Liver (tissue), 9 donors: ENCODE data around the gene PRKD3. TPM values are rescaled to one million over a fixed set of nuclear protein-coding genes. Genes with fewer than 3 reads are reported as not detected.
A peak's percentile ranks its signal among the peaks of the same experiment; 100 is the strongest.

Experiments
- DNase-seq: peaks from one replicate; pipeline ENCODE4 v3.0.0-alpha.2; 2017; ENCODE audit warnings: low spot score
- H3K27ac ChIP-seq, 2 donors: one replicate each; pipeline ENCODE4 v1.7.0; 2013; ENCODE audit warnings: inconsistent platforms in 2 of 2, low read length in 2 of 2, control low read depth in 1 of 2, low read depth in 1 of 2, mild to moderate bottlenecking in 1 of 2
- H3K27me3 ChIP-seq, 4 donors: one replicate each; pipeline versions ENCODE4 v1.6.1 to v1.7.0; 2013; ENCODE audit warnings: low read length in 3 of 4, inconsistent platforms in 1 of 4, mild to moderate bottlenecking in 1 of 4, moderate library complexity in 1 of 4; ENCODE audit not compliant: control insufficient read depth in 4 of 4, insufficient read depth in 4 of 4
- H3K36me3 ChIP-seq, 4 donors: one replicate each; pipeline versions ENCODE4 v1.6.1 to v1.7.0; 2013; ENCODE audit warnings: low read length in 3 of 4, mild to moderate bottlenecking in 3 of 4, low read depth in 1 of 4, moderate library complexity in 1 of 4; ENCODE audit not compliant: control insufficient read depth in 4 of 4, insufficient read depth in 3 of 4
- H3K4me1 ChIP-seq, 4 donors: one replicate each; pipeline versions ENCODE4 v1.6.1 to v1.7.0; 2013; ENCODE audit warnings: low read length in 3 of 4, mild to moderate bottlenecking in 3 of 4, moderate library complexity in 1 of 4; ENCODE audit not compliant: control insufficient read depth in 4 of 4, insufficient read depth in 4 of 4
- H3K4me3 ChIP-seq, 3 donors: one replicate each; pipeline versions ENCODE4 v1.6.1 to v1.7.0; 2013; ENCODE audit warnings: low read length in 3 of 3, control low read depth in 1 of 3, low read depth in 1 of 3, mild to moderate bottlenecking in 1 of 3
- H3K9ac ChIP-seq, 2 donors: one replicate each; pipeline ENCODE4 v1.7.0; 2013; ENCODE audit warnings: low read length in 2 of 2, mild to moderate bottlenecking in 2 of 2, moderate library complexity in 2 of 2, control low read depth in 1 of 2, low read depth in 1 of 2
- H3K9me3 ChIP-seq, 4 donors: one replicate each; pipeline versions ENCODE4 v1.6.1 to v1.7.0; 2013; ENCODE audit warnings: low read length in 3 of 4; ENCODE audit not compliant: control insufficient read depth in 4 of 4
- EGR1 ChIP-seq, 2 donors: IDR thresholded peaks; 2 replicates each; pipeline ENCODE4 v1.6.1; 2016 to 2018; ENCODE audit warnings: antibody characterized with exemption in 2 of 2, low read depth in 2 of 2
- FOXA1 ChIP-seq: IDR thresholded peaks from 2 replicates; pipeline ENCODE4 v1.6.1; 2016; ENCODE audit warnings: antibody characterized with exemption
- GABPA ChIP-seq, 2 donors: IDR thresholded peaks in 1 of 2; conservative IDR thresholded peaks in 1 of 2; 2 replicates each; pipeline ENCODE4 v1.6.1; 2016; ENCODE audit warnings: antibody characterized with exemption in 2 of 2, mild to moderate bottlenecking in 1 of 2, moderate library complexity in 1 of 2
- HNF4A ChIP-seq, 2 donors: conservative IDR thresholded peaks; 2 replicates each; pipeline ENCODE4 v1.6.1; 2016; ENCODE audit warnings: antibody characterized with exemption in 2 of 2, mild to moderate bottlenecking in 2 of 2
- JUND ChIP-seq, 2 donors: IDR thresholded peaks; 2 replicates each; pipeline ENCODE4 v1.6.1; 2016; ENCODE audit warnings: antibody characterized with exemption in 2 of 2
- MAX ChIP-seq: IDR thresholded peaks from 2 replicates; pipeline ENCODE4 v1.6.1; 2016; ENCODE audit warnings: antibody characterized with exemption
- NR2F2 ChIP-seq: IDR thresholded peaks from 2 replicates; pipeline ENCODE4 v1.6.1; 2016; ENCODE audit warnings: antibody characterized with exemption
- RAD21 ChIP-seq, 2 donors: IDR thresholded peaks; 2 replicates each; pipeline ENCODE4 v1.6.1; 2016; ENCODE audit warnings: antibody characterized with exemption in 2 of 2, mild to moderate bottlenecking in 2 of 2
- RXRA ChIP-seq, 2 donors: IDR thresholded peaks; 2 replicates each; pipeline ENCODE4 v1.6.1; 2017 to 2018; ENCODE audit warnings: antibody characterized with exemption in 2 of 2, mild to moderate bottlenecking in 1 of 2
- TAF1 ChIP-seq: conservative IDR thresholded peaks from 2 replicates; pipeline ENCODE4 v1.6.1; 2016; ENCODE audit warnings: antibody characterized with exemption, mild to moderate bottlenecking
- YY1 ChIP-seq: IDR thresholded peaks from 2 replicates; pipeline ENCODE4 v1.6.1; 2016; ENCODE audit warnings: antibody characterized with exemption, mild to moderate bottlenecking
- WGBS: extraction: QIAGEN DNeasy Blood & Tissue Kit; methylation state at CpG from one replicate; pipeline ENCODE4 v1.1.7; 2013; 5-methylcytosine and 5-hydroxymethylcytosine counted together
- polyA plus RNA-seq, 2 donors: library from polyadenylated mRNA; stranded (reverse) in 1 of 2; unstranded in 1 of 2; fragments of 200-250 nt in 1 of 2; fragments of >200 nt in 1 of 2; fragmentation: Nextera tagmentation in 1 of 2; extraction: Ambion mirVana in 1 of 2; gene quantifications; one replicate each; pipeline versions ENCODE4 v1.2.1 to v1.2.3, GENCODE V29; 2013 to 2015
- total RNA-seq, 2 donors: library from RNA; depleted of rRNA; stranded (reverse); fragments of >200 nt; gene quantifications; one replicate each; pipeline ENCODE4 v1.2.3, GENCODE V29; 2014
- TF ChIP-seq, protein P1 (sequence below): IDR thresholded peaks from 2 replicates; pipeline ENCODE4 v1.6.1; 2016; ENCODE audit warnings: antibody characterized with exemption
- donor health status: healthy.
- donor health status: healthy.
- donor health status: healthy.
- donor health status: healthy.
- donor health status: healthy.

The PRKD3 gene
- total and polyA plus RNA-seq, 4 donors = 4.4 to 19.7 (median 8.1) TPM

- peak overlapping the region; percentile 76 to 91 for H3K9ac ChIP-seq
- TF ChIP-seq RAD21 (IDR thresholded peaks at IDR 0.05) (no peak), EGR1 (IDR thresholded peaks at IDR 0.05; ENCODE audit: low read depth in 2 of 2) (no peak), YY1 (no peak), GABPA (IDR thresholded peaks at IDR 0.05 in 1 of 2, conservative IDR thresholded peaks at IDR 0.05 in 1 of 2) (no peak), HNF4A (conservative IDR thresholded peaks at IDR 0.05) (no peak), TAF1 (no peak)
- TF ChIP-seq, protein P1, sequence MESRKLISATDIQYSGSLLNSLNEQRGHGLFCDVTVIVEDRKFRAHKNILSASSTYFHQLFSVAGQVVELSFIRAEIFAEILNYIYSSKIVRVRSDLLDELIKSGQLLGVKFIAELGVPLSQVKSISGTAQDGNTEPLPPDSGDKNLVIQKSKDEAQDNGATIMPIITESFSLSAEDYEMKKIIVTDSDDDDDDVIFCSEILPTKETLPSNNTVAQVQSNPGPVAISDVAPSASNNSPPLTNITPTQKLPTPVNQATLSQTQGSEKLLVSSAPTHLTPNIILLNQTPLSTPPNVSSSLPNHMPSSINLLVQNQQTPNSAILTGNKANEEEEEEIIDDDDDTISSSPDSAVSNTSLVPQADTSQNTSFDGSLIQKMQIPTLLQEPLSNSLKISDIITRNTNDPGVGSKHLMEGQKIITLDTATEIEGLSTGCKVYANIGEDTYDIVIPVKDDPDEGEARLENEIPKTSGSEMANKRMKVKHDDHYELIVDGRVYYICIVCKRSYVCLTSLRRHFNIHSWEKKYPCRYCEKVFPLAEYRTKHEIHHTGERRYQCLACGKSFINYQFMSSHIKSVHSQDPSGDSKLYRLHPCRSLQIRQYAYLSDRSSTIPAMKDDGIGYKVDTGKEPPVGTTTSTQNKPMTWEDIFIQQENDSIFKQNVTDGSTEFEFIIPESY = no peak
- H3K4me1 ChIP-seq = peaks cover 2 to 22% (median 9%) of the 10 kb centered on the region in 4 donors
- WGBS = 35% methylated on average over 13 of the region's 13 CpGs
- no peaks in the 10 kb centered on the region for H3K9me3 ChIP-seq
- DNase-seq = no peak
- peak overlapping the region; percentile 82 to 97 for H3K27ac ChIP-seq
- H3K4me3 ChIP-seq = peak overlapping the region; percentile 65 to 99 (median 71)
- H3K36me3 ChIP-seq = no peaks in the 10 kb centered on the region
- no peaks in the 10 kb centered on the region for H3K27me3 ChIP-seq
Measured at GRCh38 chr2:37323176-37323780, 1.4 kb downstream of the PRKD3 start.

- H3K9ac ChIP-seq = no peak overlapping the region
- H3K36me3 ChIP-seq = no peaks in the 10 kb centered on the region
- H3K9me3 ChIP-seq = no peaks in the 10 kb centered on the region
- no peak for DNase-seq
- H3K27ac ChIP-seq = no peak overlapping the region
- H3K27me3 ChIP-seq = no peaks in the 10 kb centered on the region
- H3K4me1 ChIP-seq = peaks cover 2 to 22% (median 9%) of the 10 kb centered on the region in 4 donors
- TF ChIP-seq TAF1 (no peak), FOXA1 (no peak), JUND (IDR thresholded peaks at IDR 0.05) (no peak)
- no peak overlapping the region for H3K4me3 ChIP-seq
Measured at GRCh38 chr2:37322368-37322767, 2.3 kb downstream of the PRKD3 start.

DNA sequence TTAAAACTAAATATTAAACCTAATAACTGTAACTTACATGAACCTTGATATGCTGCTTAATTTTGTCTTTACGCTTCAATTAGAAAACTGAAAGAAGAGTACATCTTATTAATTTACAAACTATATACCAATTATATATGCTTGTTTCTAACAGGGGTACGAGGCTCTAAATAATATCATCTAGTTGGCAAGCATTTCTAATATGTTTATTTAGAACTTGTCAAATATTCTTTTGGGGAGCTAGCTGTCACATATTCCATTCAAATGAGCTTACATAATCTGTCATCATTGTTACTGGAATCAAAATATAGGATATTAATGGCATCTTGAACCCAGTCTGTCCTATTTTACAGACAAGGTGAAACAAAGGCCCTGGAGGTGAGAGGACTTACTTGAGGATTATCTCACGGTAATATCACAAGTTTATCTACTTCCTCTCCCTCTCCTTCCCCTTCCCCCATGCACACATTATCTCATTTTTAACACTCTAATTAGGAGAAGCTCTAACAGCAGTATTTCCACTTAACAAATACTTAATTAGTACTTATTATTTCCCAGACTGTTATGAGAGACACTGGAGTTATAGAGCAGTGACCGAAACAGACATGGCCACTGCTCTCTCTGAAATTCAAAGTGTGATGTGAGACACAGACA lies 3.5 kb downstream of the PRKD3 start:
- no peaks in the 10 kb centered on the region for H3K36me3 ChIP-seq
- 85% methylated on average over 4 of the region's 4 CpGs for WGBS
- H3K4me1 ChIP-seq = peaks cover 1 to 18% (median 6%) of the 10 kb centered on the region in 4 donors
- no peak overlapping the region for H3K9ac ChIP-seq
- no peaks in the 10 kb centered on the region for H3K27me3 ChIP-seq
- no peak overlapping the region for H3K4me3 ChIP-seq
- H3K9me3 ChIP-seq = no peaks in the 10 kb centered on the region
- TF ChIP-seq GABPA (IDR thresholded peaks at IDR 0.05 in 1 of 2, conservative IDR thresholded peaks at IDR 0.05 in 1 of 2) (no peak), RXRA (IDR thresholded peaks at IDR 0.05) (no peak), JUND (IDR thresholded peaks at IDR 0.05) (no peak), EGR1 (IDR thresholded peaks at IDR 0.05; ENCODE audit: low read depth in 2 of 2) (no peak), NR2F2 (no peak), TAF1 (no peak), MAX (no peak)
- no peak for DNase-seq
- H3K27ac ChIP-seq = no peak overlapping the region
